GM23248 (cell line): ENCODE measurements around the gene SPC24. TPM values are rescaled to one million over a fixed set of nuclear protein-coding genes. Genes with fewer than 3 reads are reported as not detected.

Experiments
- DNase-seq: peaks from one replicate; pipeline ENCODE4 v3.0.0-alpha.2; 2015
- H2AFZ ChIP-seq: fragments of 200-600 bp; sonication (generic); 2 replicates; pipeline ENCODE4 v1.6.1; 2016; ENCODE audit warnings: antibody characterized with exemption
- H3F3A ChIP-seq: fragments of 200-600 bp; sonication (generic); 2 replicates; pipeline ENCODE4 v1.6.1; 2016; ENCODE audit warnings: mild to moderate bottlenecking, antibody characterized with exemption, mixed run types; ENCODE audit not compliant: insufficient read depth
- H3K27ac ChIP-seq: fragments of 200-600 bp; sonication (generic); 2 replicates; pipeline ENCODE4 v1.5.1; 2016; ENCODE audit warnings: mild to moderate bottlenecking
- H3K27me3 ChIP-seq: fragments of 200-600 bp; sonication (generic); replicated peaks from 2 replicates; pipeline ENCODE4 v1.6.1; 2016; ENCODE audit warnings: mild to moderate bottlenecking; ENCODE audit not compliant: insufficient read depth
- H3K36me3 ChIP-seq: fragments of 200-600 bp; sonication (generic); 2 replicates; pipeline ENCODE4 v1.6.1; 2016; ENCODE audit warnings: low read depth, mild to moderate bottlenecking
- H3K4me1 ChIP-seq: fragments of 200-600 bp; sonication (generic); 2 replicates; pipeline ENCODE4 v1.6.1; 2016; ENCODE audit warnings: mild to moderate bottlenecking; ENCODE audit not compliant: insufficient read depth
- H3K4me2 ChIP-seq: fragments of 200-600 bp; sonication (generic); one replicate; pipeline ENCODE4 v1.6.1; 2016; ENCODE audit warnings: mild to moderate bottlenecking; ENCODE audit not compliant: unreplicated experiment
- H3K4me3 ChIP-seq: fragments of 200-600 bp; sonication (generic); 2 replicates; pipeline ENCODE4 v1.5.1; 2016; ENCODE audit warnings: mild to moderate bottlenecking
- H3K79me2 ChIP-seq: fragments of 200-600 bp; sonication (generic); 2 replicates; pipeline ENCODE4 v1.6.1; 2016; ENCODE audit warnings: mild to moderate bottlenecking; ENCODE audit not compliant: insufficient read depth
- H3K9ac ChIP-seq: fragments of 200-600 bp; sonication (generic); 2 replicates; pipeline ENCODE4 v1.6.1; 2016; ENCODE audit warnings: mild to moderate bottlenecking
- H3K9me2 ChIP-seq: fragments of 200-600 bp; sonication (generic); 2 replicates; pipeline ENCODE4 v1.6.1; 2016; ENCODE audit warnings: mixed run types, mild to moderate bottlenecking, moderate library complexity; ENCODE audit not compliant: insufficient read depth
- H3K9me3 ChIP-seq: fragments of 200-600 bp; sonication (generic); one replicate; pipeline ENCODE4 v1.6.1; 2017; ENCODE audit warnings: low read depth
- H4K20me1 ChIP-seq: fragments of 200-600 bp; sonication (generic); 2 replicates; pipeline ENCODE4 v1.6.0; 2016; ENCODE audit not compliant: insufficient read depth
- EZH2 ChIP-seq: fragments of 200-600 bp; sonication (generic); IDR thresholded peaks from 2 replicates; pipeline ENCODE4 v1.6.1; 2018; ENCODE audit warnings: antibody characterized with exemption, mild to moderate bottlenecking; ENCODE audit not compliant: insufficient read depth, poor library complexity, severe bottlenecking
- EZH2phosphoT487 ChIP-seq: fragments of 200-600 bp; sonication (generic); IDR thresholded peaks from 2 replicates; pipeline ENCODE4 v1.6.1; 2018; ENCODE audit warnings: antibody characterized with exemption, moderate library complexity, mild to moderate bottlenecking, low read depth; ENCODE audit not compliant: insufficient read depth
- WGBS, 2 experiments: methylation state at CpG; one replicate each; pipeline ENCODE4 v1.1.6; 2015 to 2017; ENCODE audit warnings: low lambda C conversion rate in 2 of 2, low coverage in 1 of 2; ENCODE audit errors: missing lambda C conversion rate in 2 of 2; 5-methylcytosine and 5-hydroxymethylcytosine counted together
- in situ Hi-C: fragments of 300-500 bp; cut with MboI; formaldehyde crosslinking; loops from 2 replicates; pipeline ENCODE4 v1.15.0; 2020
- polyA plus RNA-seq: library from polyadenylated mRNA; unstranded; fragments of >200 nt; fragmentation: Nextera tagmentation; extraction: Ambion mirVana; gene quantifications from 2 replicates; pipeline ENCODE4 v1.2.1, GENCODE V29; 2016
- total RNA-seq: library from RNA; depleted of rRNA; stranded (reverse); fragments of >200 nt; shearing (Covaris generic); gene quantifications from 2 replicates; pipeline ENCODE4 v1.2.3, GENCODE V29; 2014

SPC24 gene
- total and polyA plus RNA-seq, 2 experiments from 2014 or later, result 14.8 to 19.8 TPM

GRCh38 chr19:11148001-11148400 lies 7.6 kb downstream of the SPC24 start:
- Histone ChIP-seq H3K36me3 (no peaks in the 10 kb centered on the region), H3F3A (peaks cover 16% of the 10 kb centered on the region), H3K27me3 (no peaks in the 10 kb centered on the region), H3K4me1 (peaks cover 22% of the 10 kb centered on the region), H3K27ac (no peak overlapping the region), H4K20me1 (no peaks in the 10 kb centered on the region), H3K4me3 (no peak overlapping the region), H3K9me2 (no peaks in the 10 kb centered on the region), H2AFZ (no peak overlapping the region), H3K9me3 (no peaks in the 10 kb centered on the region), H3K4me2 (no peak overlapping the region), H3K79me2 (peaks cover 29% of the 10 kb centered on the region), H3K9ac (no peak overlapping the region)
- WGBS, 2 experiments, result 79 to 81% methylated on average over 14 of the region's 14 CpGs
- no peak for TF ChIP-seq EZH2phosphoT487
- TF ChIP-seq EZH2, result no peak
- in situ Hi-C loops, result no loop called here
- no peak for DNase-seq

- no peak overlapping the region for H3K4me3 ChIP-seq
- no peak overlapping the region for H2AFZ ChIP-seq
- H3K9me2 ChIP-seq, result no peaks in the 10 kb centered on the region
- in situ Hi-C loops, result no loop called here
- WGBS, 2 experiments, result 94 to 100% methylated on average over 3 of the region's 3 CpGs
- no peaks in the 10 kb centered on the region for H3K27me3 ChIP-seq
- peaks cover 12% of the 10 kb centered on the region for H3K79me2 ChIP-seq
- H3K4me1 ChIP-seq, result peaks cover 21% of the 10 kb centered on the region
- H4K20me1 ChIP-seq, result no peaks in the 10 kb centered on the region
- no peak for DNase-seq
- peaks cover 9% of the 10 kb centered on the region; the same call in 1 of the 2 replicates for H3F3A ChIP-seq
- no peak for TF ChIP-seq EZH2
- no peak for TF ChIP-seq EZH2phosphoT487
- H3K9me3 ChIP-seq, result no peaks in the 10 kb centered on the region
- no peaks in the 10 kb centered on the region for H3K36me3 ChIP-seq
- no peak overlapping the region for H3K4me2 ChIP-seq
- H3K9ac ChIP-seq, result no peak overlapping the region
- H3K27ac ChIP-seq, result no peak overlapping the region
Measured at GRCh38 chr19:11145536-11145924, 10.1 kb downstream of the SPC24 start.

GRCh38 chr19:11142528-11143171 lies 12.9 kb downstream of the SPC24 start:
- TF ChIP-seq EZH2 (no peak), EZH2phosphoT487 (no peak)
- H3K4me2 ChIP-seq, result peak overlapping the region; percentile 74
- H3K27ac ChIP-seq, result peak overlapping the region; percentile 94
- no peaks in the 10 kb centered on the region for H3K27me3 ChIP-seq
- peaks cover 34% of the 10 kb centered on the region for H3K4me1 ChIP-seq
- H3K4me3 ChIP-seq, result peak overlapping the region; percentile 58
- in situ Hi-C loops, result no loop called here
- H3K79me2 ChIP-seq, result no peaks in the 10 kb centered on the region
- peak; percentile 94 for DNase-seq
- H3K36me3 ChIP-seq, result no peaks in the 10 kb centered on the region
- no peaks in the 10 kb centered on the region for H3K9me2 ChIP-seq
- peaks cover 20% of the 10 kb centered on the region for H3F3A ChIP-seq
- peak overlapping the region; percentile 85 for H3K9ac ChIP-seq
- no peaks in the 10 kb centered on the region for H4K20me1 ChIP-seq
- H3K9me3 ChIP-seq, result no peaks in the 10 kb centered on the region
- peak overlapping the region; percentile 46 for H2AFZ ChIP-seq
- WGBS, 2 experiments, result 4 to 6% methylated on average over 13 to 22 of the region's 22 CpGs

GRCh38 chr19:11141937-11142527 lies 13.6 kb downstream of the SPC24 start:
- no peak for DNase-seq
- peak overlapping the region; percentile 94 for H3K27ac ChIP-seq
- H3K9me3 ChIP-seq, result no peaks in the 10 kb centered on the region
- H2AFZ ChIP-seq, result no peak overlapping the region
- no peaks in the 10 kb centered on the region for H3K27me3 ChIP-seq
- peaks cover 34% of the 10 kb centered on the region for H3K4me1 ChIP-seq
- no peaks in the 10 kb centered on the region for H3K9me2 ChIP-seq
- WGBS, 2 experiments, result 68 to 72% methylated on average over 9 of the region's 9 CpGs
- H3F3A ChIP-seq, result peaks cover 22% of the 10 kb centered on the region
- no peak for TF ChIP-seq EZH2phosphoT487
- no peak for TF ChIP-seq EZH2
- in situ Hi-C loops, result no loop called here
- H3K9ac ChIP-seq, result peak overlapping the region; percentile 85; the same call in 1 of the 2 replicates
- H3K79me2 ChIP-seq, result no peaks in the 10 kb centered on the region
- no peaks in the 10 kb centered on the region for H3K36me3 ChIP-seq
- H4K20me1 ChIP-seq, result no peaks in the 10 kb centered on the region
- H3K4me3 ChIP-seq, result 0 out of 2 replicates have a peak overlapping the region, but pooled peaks have one; percentile 13
- H3K4me2 ChIP-seq, result peak overlapping the region; percentile 39
